ENCODE measurements around the gene NAV1. TPM values are rescaled to one million over a fixed set of nuclear protein-coding genes. Genes with fewer than 3 reads are reported as not detected.

NAV1 gene
- total RNA-seq, 2 donors from 2014 or later, result 20.7 to 34.8 TPM

- no peak for DNase-seq
Measured at GRCh38 chr1:201557572-201557958, 18.6 kb downstream of the NAV1 start.

GRCh38 chr1:201559679-201560162 is 20.8 kb downstream of the NAV1 start:
- ATAC-seq, result peak; percentile 83 to 90
- DNase-seq, result peak; percentile 81
- intact Hi-C loops (cut with DNase I), result loop anchor here (1.0 to 5.0 kb wide), 4 partner anchors 143 to 233 kb away; no protein-coding TSS in a partner anchor

More at GRCh38 chr1:201557572-201557958, 18.6 kb downstream of the NAV1 start:
- intact Hi-C loops (cut with DNase I), result loop anchor here in 1 of 2 donors (5.0 kb wide), 1 partner anchor 235 kb away; no protein-coding TSS in a partner anchor
- ATAC-seq, result no peak

GRCh38 chr1:201560328-201561194 is 21.6 kb downstream of the NAV1 start:
- intact Hi-C loops (cut with DNase I), result loop anchor here in 1 of 2 donors (5.0 kb wide), 1 partner anchor 142 kb away; no protein-coding TSS in a partner anchor
- peak in 1 of 2 donors; percentile 21 for ATAC-seq
- no peak for DNase-seq

- ATAC-seq, result no peak
- intact Hi-C loops (cut with DNase I), result loop anchor here in 1 of 2 donors (5.0 kb wide), 1 partner anchor 141 kb away; no protein-coding TSS in a partner anchor
- no peak for DNase-seq
Measured at GRCh38 chr1:201561195-201561564, 22.3 kb downstream of the NAV1 start.

- intact Hi-C loops (cut with DNase I), result loop anchor here in 1 of 2 donors (5.0 kb wide), 1 partner anchor 141 kb away; no protein-coding TSS in a partner anchor
- ATAC-seq (no peak), DNase-seq (no peak)
Measured at GRCh38 chr1:201561601-201562000, 22.7 kb downstream of the NAV1 start.

GRCh38 chr1:201562257-201562656 is 23.3 kb downstream of the NAV1 start:
- DNase-seq, result no peak
- intact Hi-C loops (cut with DNase I), result loop anchor here in 1 of 2 donors (5.0 kb wide), 1 partner anchor 140 kb away; no protein-coding TSS in a partner anchor

GRCh38 chr1:201562659-201563405 is 23.9 kb downstream of the NAV1 start:
- DNase-seq (peak; percentile 52), ATAC-seq (peak in 1 of 2 donors; percentile 70)
- intact Hi-C loops (cut with DNase I), result loop anchor here in 1 of 2 donors (5.0 kb wide), 1 partner anchor 139 kb away; no protein-coding TSS in a partner anchor

More at GRCh38 chr1:201562257-201562656, 23.3 kb downstream of the NAV1 start:
- ATAC-seq, result peak in 1 of 2 donors; percentile 63

- no peak for ATAC-seq
- intact Hi-C loops (cut with DNase I), result loop anchor here in 1 of 2 donors (5.0 kb wide), 1 partner anchor 139 kb away; no protein-coding TSS in a partner anchor
- no peak for DNase-seq
Measured at GRCh38 chr1:201563406-201563780, 24.5 kb downstream of the NAV1 start.

GRCh38 chr1:201563941-201564340 is 25.0 kb downstream of the NAV1 start:
- ATAC-seq (no peak), DNase-seq (no peak)
- intact Hi-C loops (cut with DNase I), result loop anchor here in 1 of 2 donors (5.0 kb wide), 1 partner anchor 138 kb away; no protein-coding TSS in a partner anchor

GRCh38 chr1:201565024-201565730 is 26.2 kb downstream of the NAV1 start:
- ATAC-seq, result peak; percentile 15 to 38
- no peak for DNase-seq
- intact Hi-C loops (cut with DNase I), result no loop called here

GRCh38 chr1:201565771-201566528 is 27.0 kb downstream of the NAV1 start:
- intact Hi-C loops (cut with DNase I), result no loop called here
- no peak for DNase-seq
- no peak for ATAC-seq

GRCh38 chr1:201566529-201566823 is 27.5 kb downstream of the NAV1 start:
- intact Hi-C loops (cut with DNase I), result no loop called here
- ATAC-seq (no peak), DNase-seq (no peak)

GRCh38 chr1:201566933-201567801 is 28.2 kb downstream of the NAV1 start:
- ATAC-seq (no peak), DNase-seq (no peak)
- intact Hi-C loops (cut with DNase I), result no loop called here

- DNase-seq (no peak), ATAC-seq (no peak)
- intact Hi-C loops (cut with DNase I), result no loop called here
Measured at GRCh38 chr1:201568265-201568664, 29.3 kb downstream of the NAV1 start.

- ATAC-seq (no peak), DNase-seq (no peak)
- intact Hi-C loops (cut with DNase I), result no loop called here
Measured at GRCh38 chr1:201568859-201569294, 29.9 kb downstream of the NAV1 start.

GRCh38 chr1:201570181-201570885 is 31.4 kb downstream of the NAV1 start:
- ATAC-seq (no peak), DNase-seq (no peak)
- intact Hi-C loops (cut with DNase I), result no loop called here

All from left cardiac atrium (tissue), 4 donors.